Effector memory CD4-positive, alpha-beta T cell (primary cell): ENCODE measurements around the gene NOTCH2NLA.
"Not testable (repeated sequence)": the region's sequence is repeated elsewhere in the genome, so short reads cannot be mapped to it uniquely, and the experiment has no call there.

Experiments used
- DNase-seq, 3 donors: peaks; one replicate each; pipeline ENCODE4 v3.0.0-alpha.2; 2020
- H3K27ac ChIP-seq: 2 replicates; pipeline ENCODE4 v1.7.0; 2013; ENCODE audit warnings: mild to moderate bottlenecking, low read length, moderate library complexity; ENCODE audit not compliant: insufficient read depth, poor library complexity, severe bottlenecking
- H3K27me3 ChIP-seq: replicated peaks from 2 replicates; pipeline ENCODE4 v1.7.0; 2013; ENCODE audit warnings: mild to moderate bottlenecking, low read length; ENCODE audit not compliant: insufficient read depth, control insufficient read depth, poor library complexity, severe bottlenecking
- H3K36me3 ChIP-seq: 2 replicates; pipeline ENCODE4 v1.7.0; 2013; ENCODE audit warnings: mild to moderate bottlenecking, low read length, moderate library complexity; ENCODE audit not compliant: control insufficient read depth, insufficient read depth
- H3K4me1 ChIP-seq: 2 replicates; pipeline ENCODE4 v1.7.0; 2013; ENCODE audit warnings: low read length, mild to moderate bottlenecking; ENCODE audit not compliant: control insufficient read depth, insufficient read depth, poor library complexity, severe bottlenecking
- H3K4me3 ChIP-seq: 2 replicates; pipeline ENCODE4 v1.7.0; 2013; ENCODE audit warnings: low read length, low read depth, mild to moderate bottlenecking; ENCODE audit not compliant: insufficient read depth, poor library complexity, severe bottlenecking
- H3K9me3 ChIP-seq: 2 replicates; pipeline ENCODE4 v1.7.0; 2013; ENCODE audit warnings: mild to moderate bottlenecking, low read length, moderate library complexity; ENCODE audit not compliant: control insufficient read depth
- total RNA-seq, 3 donors: gene quantifications; one replicate each; lab custom pipeline; 2026; lab: John Stamatoyannopoulos, UW

Gene NOTCH2NLA
- 1.6 to 4.1 (median 2.0) reads per million in 3 donors for total RNA-seq

GRCh38 chr1:146228710-146229477 lies at the start of gene NOTCH2NLA:
NOTCH2NLA (minus strand) TSS chr1:146229021; CDS start chr1:146189337, 39,684 bp downstream.
- not testable (repeated sequence) for H3K4me1 ChIP-seq, H3K36me3 ChIP-seq, H3K27ac ChIP-seq, H3K9me3 ChIP-seq, H3K27me3 ChIP-seq
- peak within 1 kb of the TSS; percentile 45 for H3K4me3 ChIP-seq
- DNase-seq, result peak; percentile 3 to 41 (median 24)

GRCh38 chr1:146278346-146278745 lies 49.5 kb upstream of the NOTCH2NLA start:
- not testable (repeated sequence) for H3K9me3 ChIP-seq, H3K27me3 ChIP-seq, H3K4me1 ChIP-seq, H3K27ac ChIP-seq, H3K36me3 ChIP-seq, H3K4me3 ChIP-seq, DNase-seq

DNA sequence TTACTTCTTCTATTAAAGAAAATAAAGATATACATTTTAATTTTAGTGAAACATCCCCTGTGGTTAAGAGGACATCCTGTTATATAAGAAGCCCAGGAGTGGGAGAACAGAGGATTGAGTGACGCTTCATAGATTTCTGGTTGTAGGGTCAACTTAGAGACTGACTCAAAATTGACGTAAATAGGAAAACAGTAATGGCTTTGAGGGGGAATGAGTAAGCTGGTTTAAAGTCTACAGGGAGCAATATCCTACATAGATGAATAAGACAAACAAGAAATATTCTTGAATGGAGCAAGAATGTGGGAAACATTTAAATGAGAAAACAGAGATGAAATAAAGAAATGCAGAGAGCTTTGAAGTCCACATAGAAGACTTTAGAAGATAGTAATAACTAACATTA lies 48.3 kb upstream of the NOTCH2NLA start:
- not testable (repeated sequence) for H3K27me3 ChIP-seq, H3K27ac ChIP-seq, H3K4me3 ChIP-seq, H3K4me1 ChIP-seq, H3K36me3 ChIP-seq, DNase-seq, H3K9me3 ChIP-seq

- H3K4me3 ChIP-seq, DNase-seq, H3K27ac ChIP-seq, H3K4me1 ChIP-seq, H3K36me3 ChIP-seq, H3K9me3 ChIP-seq, H3K27me3 ChIP-seq: not testable (repeated sequence)
Observed at GRCh38 chr1:146274083-146274482, 45.3 kb upstream of the NOTCH2NLA start.

DNA sequence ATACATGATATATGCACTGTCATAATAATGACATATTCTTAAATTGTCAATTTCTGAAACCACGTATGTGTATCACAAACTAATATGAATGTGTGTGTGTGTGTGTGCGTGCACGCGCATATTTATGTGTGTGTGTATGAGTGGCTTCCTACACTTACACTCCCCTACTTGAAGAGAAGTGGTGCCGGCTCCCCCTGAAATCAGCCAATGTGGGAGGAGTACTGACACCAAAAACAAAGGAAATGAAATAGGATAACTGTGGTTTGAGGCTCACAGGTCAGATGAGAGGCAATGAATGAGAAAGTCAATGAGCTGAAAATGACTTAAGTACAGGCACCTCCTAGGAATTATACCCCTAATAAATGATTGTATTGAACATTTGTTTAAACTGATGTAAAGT lies 44.4 kb upstream of the NOTCH2NLA start:
- not testable (repeated sequence) for H3K36me3 ChIP-seq, H3K4me3 ChIP-seq, H3K9me3 ChIP-seq, DNase-seq, H3K4me1 ChIP-seq, H3K27ac ChIP-seq, H3K27me3 ChIP-seq

GRCh38 chr1:146272734-146273133 lies 43.9 kb upstream of the NOTCH2NLA start:
- not testable (repeated sequence) for H3K27me3 ChIP-seq, H3K4me3 ChIP-seq

GRCh38 chr1:146271977-146272376 lies 43.2 kb upstream of the NOTCH2NLA start:
- H3K27me3 ChIP-seq, H3K27ac ChIP-seq, H3K9me3 ChIP-seq, DNase-seq, H3K4me3 ChIP-seq, H3K36me3 ChIP-seq, H3K4me1 ChIP-seq: not testable (repeated sequence)

More at GRCh38 chr1:146272734-146273133, 43.9 kb upstream of the NOTCH2NLA start:
- not testable (repeated sequence) for H3K9me3 ChIP-seq, H3K4me1 ChIP-seq, H3K27ac ChIP-seq, H3K36me3 ChIP-seq, DNase-seq

DNA sequence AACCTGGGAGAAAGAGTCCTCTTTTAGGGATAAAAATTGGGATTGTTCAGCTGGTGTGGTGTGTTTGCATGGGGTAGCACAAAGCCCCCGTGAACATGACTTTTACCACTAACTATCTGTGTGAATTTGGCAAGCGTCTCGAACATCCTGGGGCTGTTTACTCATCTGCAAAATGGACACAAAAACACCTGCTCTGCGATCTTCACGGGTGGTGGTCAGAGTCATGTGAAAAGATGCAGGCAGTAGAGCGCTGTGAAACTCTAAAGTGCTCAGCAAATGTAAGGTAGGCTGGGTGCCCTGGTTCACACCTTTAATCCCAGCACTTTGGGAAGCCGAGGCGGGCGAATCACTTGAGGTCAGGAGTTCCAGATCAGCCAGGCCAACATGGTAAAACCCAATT lies 41.3 kb upstream of the NOTCH2NLA start:
- H3K9me3 ChIP-seq, H3K27ac ChIP-seq, H3K4me3 ChIP-seq, H3K36me3 ChIP-seq, H3K27me3 ChIP-seq, DNase-seq, H3K4me1 ChIP-seq: not testable (repeated sequence)

DNA sequence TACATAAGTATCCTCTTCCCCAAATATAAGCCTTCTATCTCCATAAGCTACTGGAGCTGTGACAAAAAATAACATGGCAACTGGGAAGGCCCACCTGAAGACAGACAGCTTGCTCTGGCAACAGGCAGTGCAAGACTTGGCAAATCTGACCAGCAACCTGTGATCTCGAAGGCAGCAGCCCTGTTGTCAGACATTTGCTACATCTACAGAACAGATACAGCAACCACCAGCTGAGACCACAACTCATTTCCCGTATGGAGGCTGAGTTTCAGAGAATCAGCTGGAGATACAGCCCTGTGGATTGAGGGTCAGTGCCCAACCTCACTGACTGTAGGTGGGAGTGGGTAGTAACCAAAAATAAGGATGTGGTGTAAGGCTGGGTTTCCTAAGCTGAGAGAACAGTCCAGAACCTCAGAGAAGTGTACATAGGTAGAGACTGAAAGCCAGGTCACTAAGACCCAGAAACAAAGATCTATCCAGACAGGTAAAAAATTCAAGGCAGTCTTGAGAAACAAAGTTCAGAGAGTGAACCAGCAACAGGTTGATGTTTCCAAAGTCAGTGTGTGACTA lies 37.4 kb upstream of the NOTCH2NLA start:
- not testable (repeated sequence) for H3K4me1 ChIP-seq, H3K27me3 ChIP-seq, H3K27ac ChIP-seq, H3K9me3 ChIP-seq, H3K36me3 ChIP-seq, DNase-seq, H3K4me3 ChIP-seq

- DNase-seq, H3K9me3 ChIP-seq, H3K4me1 ChIP-seq, H3K36me3 ChIP-seq, H3K27ac ChIP-seq, H3K27me3 ChIP-seq, H3K4me3 ChIP-seq: not testable (repeated sequence)
Observed at GRCh38 chr1:146264761-146265160, 35.9 kb upstream of the NOTCH2NLA start.
